HL-60 (cell line): Measurements from ENCODE around the gene DOCK1.

Source experiments
- DNase-seq, 2 experiments: peaks; one replicate each; pipeline ENCODE4 v3.0.0-alpha.2; 2010 to 2020; ENCODE audit warnings: low read depth in 1 of 2, low spot score in 1 of 2
- H3K27ac ChIP-seq: fragments of 250-450 bp; sonication (Bioruptor Pico); replicated peaks from 2 replicates; pipeline ENCODE4 v1.5.1; 2020; ENCODE audit warnings: mild to moderate bottlenecking, moderate library complexity
- H3K27me3 ChIP-seq: fragments of 250-450 bp; sonication (Bioruptor Pico); 2 replicates; pipeline ENCODE4 v1.5.1; 2021; ENCODE audit warnings: mild to moderate bottlenecking, moderate library complexity; ENCODE audit not compliant: insufficient read depth, poor library complexity, severe bottlenecking
- H3K4me3 ChIP-seq: replicated peaks from 2 replicates; pipeline ENCODE4 v1.5.1; 2011; ENCODE audit warnings: mild to moderate bottlenecking, control low read depth, low read length; ENCODE audit not compliant: insufficient read depth
- CTCF ChIP-seq: IDR thresholded peaks from one replicate; pipeline ENCODE4 v1.5.1; 2011; ENCODE audit warnings: low read length, control low read depth, inconsistent platforms; ENCODE audit not compliant: insufficient read depth
- GABPA ChIP-seq: IDR thresholded peaks from 2 replicates; pipeline ENCODE4 v1.6.1; 2012; ENCODE audit warnings: low read depth
- POLR2AphosphoS5 ChIP-seq: IDR thresholded peaks from 2 replicates; pipeline ENCODE4 v1.6.1; 2012; ENCODE audit warnings: low read depth
- REST ChIP-seq: IDR thresholded peaks from 2 replicates; pipeline ENCODE4 v1.6.1; 2012; ENCODE audit warnings: low read depth; ENCODE audit not compliant: insufficient replicate concordance
- SPI1 ChIP-seq: IDR thresholded peaks from 2 replicates; pipeline ENCODE4 v1.6.1; 2012; ENCODE audit warnings: low read depth, mild to moderate bottlenecking, borderline replicate concordance

Gene DOCK1

GRCh38 chr10:127299956-127300689 lies 394.9 kb downstream of the DOCK1 start:
- no peak for DNase-seq
- no peak overlapping the region for H3K27ac ChIP-seq

GRCh38 chr10:127300868-127301321 lies 395.7 kb downstream of the DOCK1 start:
- TF ChIP-seq CTCF (no peak), REST (no peak), GABPA (no peak), POLR2AphosphoS5 (no peak), SPI1 (no peak)
- no peak overlapping the region for H3K27ac ChIP-seq
- no peak overlapping the region for H3K4me3 ChIP-seq
- H3K27me3 ChIP-seq = no peaks in the 10 kb centered on the region
- DNase-seq = no peak

More at GRCh38 chr10:127299956-127300689, 394.9 kb downstream of the DOCK1 start:
- TF ChIP-seq CTCF (no peak), POLR2AphosphoS5 (no peak), GABPA (no peak), REST (no peak), SPI1 (no peak)
- Histone ChIP-seq H3K4me3 (no peak overlapping the region), H3K27me3 (no peaks in the 10 kb centered on the region)

- no peak overlapping the region for H3K27ac ChIP-seq
- no peaks in the 10 kb centered on the region for H3K27me3 ChIP-seq
- H3K4me3 ChIP-seq = no peak overlapping the region
- TF ChIP-seq GABPA (no peak), SPI1 (no peak), POLR2AphosphoS5 (no peak), REST (no peak), CTCF (no peak)
- no peak for DNase-seq
These were observed 397.1 kb downstream of the DOCK1 start for GRCh38 chr10:127302343-127302742.
